ENCODE data around the gene MEGF6.

Gene MEGF6

DNA sequence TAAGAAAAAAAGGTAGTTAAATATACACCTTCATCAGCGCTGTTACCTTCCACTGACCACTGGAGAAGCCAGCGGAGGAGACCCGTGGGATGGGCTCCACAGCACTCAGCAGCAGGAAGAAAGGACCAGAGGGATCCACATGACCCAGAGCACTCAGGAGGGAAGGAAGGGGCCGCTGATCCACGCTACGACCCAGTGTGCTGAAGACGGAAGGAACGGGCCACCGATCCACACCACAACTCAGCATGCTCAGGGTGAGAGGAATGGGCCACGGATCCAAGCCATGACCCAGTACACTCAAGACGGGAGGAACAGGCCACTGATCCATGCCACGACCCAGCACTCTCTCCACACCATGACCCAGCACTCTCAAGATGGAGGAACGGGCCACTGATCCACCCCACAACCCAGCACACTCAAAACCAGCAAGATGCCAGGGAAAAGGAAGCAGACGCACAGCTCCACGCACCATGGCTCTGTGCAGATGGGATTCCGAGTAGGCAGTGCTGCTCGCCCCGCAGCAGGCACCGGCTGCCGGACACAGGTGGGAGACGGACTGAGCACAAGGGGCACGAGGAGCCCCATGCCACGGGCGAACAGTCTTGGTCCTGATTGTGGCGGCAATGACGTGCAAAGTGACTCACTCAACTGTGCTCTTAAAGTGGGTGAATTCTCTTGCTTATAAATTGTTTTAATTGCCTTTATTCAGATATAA lies 29.9 kb upstream of the MEGF6 start:
- TF ChIP-seq CTCF (IDR thresholded peaks at IDR 0.05; ENCODE audit: low read depth, low read length): no peak
- no peak for DNase-seq
- Histone ChIP-seq H3K4me3 (ENCODE audit: low read depth, low read length) (no peak overlapping the region), H3K36me3 (no peaks in the 10 kb centered on the region; the same call in 1 of the 2 replicates), H3K4me1 (no peaks in the 10 kb centered on the region), H3K27me3 (no peaks in the 10 kb centered on the region), H3K9me3 (no peaks in the 10 kb centered on the region)

DNA sequence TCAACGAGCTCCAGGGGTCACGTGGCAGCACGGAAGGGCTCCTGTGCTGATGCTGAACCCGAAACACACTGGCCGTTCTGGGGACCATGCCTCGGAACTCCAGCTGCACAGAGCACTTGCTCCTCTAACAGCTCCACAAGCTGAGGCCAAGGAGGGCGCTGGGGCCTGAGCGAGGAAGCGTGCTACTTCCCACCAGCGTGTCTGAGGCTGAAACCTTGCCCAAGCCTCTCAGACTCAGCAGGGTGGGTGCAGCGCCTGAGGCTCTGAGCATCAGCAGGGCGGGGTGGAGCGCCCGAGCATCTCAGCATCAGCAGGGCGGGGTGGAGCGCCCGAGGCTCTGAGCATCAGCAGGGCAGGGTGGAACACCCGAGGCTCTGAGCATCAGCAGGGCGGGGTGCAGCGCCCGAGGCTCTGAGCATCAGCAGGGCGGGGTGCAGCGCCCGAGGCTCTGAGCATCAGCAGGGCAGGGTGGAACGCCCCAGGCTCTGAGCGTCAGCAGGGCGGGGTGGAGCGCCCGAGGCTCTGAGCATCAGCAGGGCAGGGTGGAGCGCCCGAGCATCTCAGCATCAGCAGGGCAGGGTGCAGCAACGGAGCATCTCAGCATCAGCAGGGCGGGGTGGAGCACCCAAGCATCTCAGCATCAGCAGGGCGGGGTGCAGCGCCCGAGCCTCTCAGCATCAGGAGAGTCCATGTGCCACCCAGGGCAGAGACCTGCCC lies 29.0 kb upstream of the MEGF6 start:
- H3K36me3 ChIP-seq: no peaks in the 10 kb centered on the region; the same call in 1 of the 2 replicates
- no peaks in the 10 kb centered on the region for H3K9me3 ChIP-seq
- TF ChIP-seq CTCF (IDR thresholded peaks at IDR 0.05; ENCODE audit: low read depth, low read length): no peak
- H3K4me1 ChIP-seq: no peaks in the 10 kb centered on the region
- no peak overlapping the region for H3K4me3 ChIP-seq (ENCODE audit: low read depth, low read length)
- H3K27me3 ChIP-seq: no peaks in the 10 kb centered on the region
- no peak for DNase-seq

GRCh38 chr1:3639397-3639911 lies 28.1 kb upstream of the MEGF6 start:
- Histone ChIP-seq H3K4me1 (no peaks in the 10 kb centered on the region), H3K36me3 (no peaks in the 10 kb centered on the region; the same call in 1 of the 2 replicates), H3K4me3 (ENCODE audit: low read depth, low read length) (no peak overlapping the region), H3K9me3 (no peaks in the 10 kb centered on the region), H3K27me3 (no peaks in the 10 kb centered on the region)
- no peak for DNase-seq
- no peak for TF ChIP-seq CTCF (IDR thresholded peaks at IDR 0.05; ENCODE audit: low read depth, low read length)

DNA sequence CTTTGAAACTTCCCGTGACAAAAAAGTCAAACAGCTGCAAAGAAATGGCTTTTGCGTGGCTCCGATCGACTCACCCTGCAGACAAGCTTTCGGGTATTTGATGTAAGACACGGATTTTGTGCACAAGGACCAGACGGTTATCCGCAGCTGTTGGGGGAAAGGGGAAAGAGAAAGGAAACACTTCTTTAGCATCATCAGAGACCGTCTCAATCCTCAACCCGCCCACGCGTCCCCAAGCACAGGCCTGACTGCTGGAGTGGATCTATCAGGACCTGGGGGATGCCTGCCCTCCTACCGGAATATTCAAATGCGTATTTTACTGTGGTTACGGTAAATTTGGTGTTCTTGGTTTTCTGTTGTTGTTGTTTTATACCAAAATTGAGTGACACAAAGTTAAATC lies 27.4 kb upstream of the MEGF6 start:
- Histone ChIP-seq H3K27me3 (no peaks in the 10 kb centered on the region), H3K9me3 (no peaks in the 10 kb centered on the region), H3K4me1 (no peaks in the 10 kb centered on the region), H3K4me3 (ENCODE audit: low read depth, low read length) (no peak overlapping the region), H3K36me3 (no peaks in the 10 kb centered on the region; the same call in 1 of the 2 replicates)
- DNase-seq: no peak
- no peak for TF ChIP-seq CTCF (IDR thresholded peaks at IDR 0.05; ENCODE audit: low read depth, low read length)

GRCh38 chr1:3638027-3638426 lies 26.7 kb upstream of the MEGF6 start:
- Histone ChIP-seq H3K4me1 (no peaks in the 10 kb centered on the region), H3K36me3 (no peaks in the 10 kb centered on the region; the same call in 1 of the 2 replicates)

More at GRCh38 chr1:3638027-3638426, 26.7 kb upstream of the MEGF6 start:
- Histone ChIP-seq H3K4me3 (ENCODE audit: low read depth, low read length) (no peak overlapping the region), H3K9me3 (no peaks in the 10 kb centered on the region), H3K27me3 (no peaks in the 10 kb centered on the region)
- no peak for TF ChIP-seq CTCF (IDR thresholded peaks at IDR 0.05; ENCODE audit: low read depth, low read length)
- no peak for DNase-seq

All from BE2C (cell line).